Measurements from ENCODE around the gene EDNRA.

GRCh38 chr4:147578051-147578476, 97.2 kb downstream of the EDNRA start:
- TF ChIP-seq SUZ12 (IDR thresholded peaks at IDR 0.05; ENCODE audit: extremely low read depth, insufficient read depth, insufficient read length) (no peak), YY1 (IDR thresholded peaks at IDR 0.05; ENCODE audit: insufficient read depth, insufficient read length) (no peak)

Measured in NT2/D1 (cell line).